Measurements from ENCODE around the gene ZMAT3.

GRCh38 chr3:178986456-178986855 lies 85.2 kb downstream of the ZMAT3 start:
- TF ChIP-seq CTCF (IDR thresholded peaks at IDR 0.05) (no peak), POLR2A (IDR thresholded peaks at IDR 0.05) (no peak)

Measured in esophagus squamous epithelium (tissue), 4 donors.